Fibroblast of the aortic adventitia (primary cell): ENCODE results near the gene PIP5K1C. TPM values are rescaled to one million over a fixed set of nuclear protein-coding genes. Genes with fewer than 3 reads are reported as not detected.

Experiments used
- DNase-seq: peaks from one replicate; pipeline ENCODE4 v3.0.0-alpha.2; 2010; ENCODE audit warnings: low read depth
- H3K4me3 ChIP-seq: 2 replicates; pipeline ENCODE4 v1.5.1; 2011; ENCODE audit warnings: low read depth, mild to moderate bottlenecking, control low read depth, low read length, moderate library complexity
- total RNA-seq: library from RNA; depleted of rRNA; stranded (reverse); fragments of >200 nt; gene quantifications from 2 replicates; pipeline ENCODE4 v1.2.3, GENCODE V29; 2012; ENCODE audit warnings: low replicate concordance
- TF ChIP-seq, protein P1 (sequence below): IDR thresholded peaks from 2 replicates; pipeline ENCODE4 v1.5.1; 2011; ENCODE audit warnings: mild to moderate bottlenecking, low read length, control low read depth, inconsistent platforms; ENCODE audit not compliant: insufficient read depth

The PIP5K1C gene
- total RNA-seq, 1 donor, result 32.2 TPM

DNA sequence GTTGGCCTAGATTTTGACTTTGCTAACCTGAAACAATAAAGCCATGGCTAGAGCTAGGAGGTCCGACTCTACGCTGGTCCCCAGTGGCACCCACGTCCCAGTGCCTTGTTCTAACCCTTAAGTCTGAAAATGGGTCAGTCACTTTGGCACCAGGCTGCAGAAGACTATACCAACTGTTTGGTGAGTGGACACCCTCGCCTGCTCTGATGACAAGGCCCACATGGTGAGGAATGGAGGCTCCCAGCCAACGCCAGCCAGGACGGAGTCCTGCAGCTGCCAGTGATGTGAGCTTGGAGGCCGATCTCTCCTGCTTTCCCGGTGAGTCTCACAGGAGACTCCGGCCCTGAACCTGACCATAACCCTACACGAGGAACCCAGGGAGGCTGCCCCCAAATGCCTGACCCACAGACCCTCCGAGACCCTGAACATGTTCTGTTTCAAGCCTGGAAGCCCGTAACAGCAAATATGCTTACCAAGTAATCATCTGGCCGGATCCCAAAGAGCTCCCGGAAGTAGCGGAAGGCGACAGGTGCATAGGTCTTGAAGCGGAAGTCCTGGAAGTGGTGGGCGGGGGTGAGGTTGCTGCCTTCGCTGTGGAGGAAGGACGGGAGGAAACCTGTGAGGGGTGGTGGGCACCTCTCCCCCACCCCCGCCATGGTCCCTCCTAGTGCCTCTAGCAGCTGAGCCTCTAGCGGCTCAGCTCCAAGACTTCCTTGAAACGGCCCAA is 39.6 kb downstream of the PIP5K1C start:
- DNase-seq, result no peak
- TF ChIP-seq, protein P1, sequence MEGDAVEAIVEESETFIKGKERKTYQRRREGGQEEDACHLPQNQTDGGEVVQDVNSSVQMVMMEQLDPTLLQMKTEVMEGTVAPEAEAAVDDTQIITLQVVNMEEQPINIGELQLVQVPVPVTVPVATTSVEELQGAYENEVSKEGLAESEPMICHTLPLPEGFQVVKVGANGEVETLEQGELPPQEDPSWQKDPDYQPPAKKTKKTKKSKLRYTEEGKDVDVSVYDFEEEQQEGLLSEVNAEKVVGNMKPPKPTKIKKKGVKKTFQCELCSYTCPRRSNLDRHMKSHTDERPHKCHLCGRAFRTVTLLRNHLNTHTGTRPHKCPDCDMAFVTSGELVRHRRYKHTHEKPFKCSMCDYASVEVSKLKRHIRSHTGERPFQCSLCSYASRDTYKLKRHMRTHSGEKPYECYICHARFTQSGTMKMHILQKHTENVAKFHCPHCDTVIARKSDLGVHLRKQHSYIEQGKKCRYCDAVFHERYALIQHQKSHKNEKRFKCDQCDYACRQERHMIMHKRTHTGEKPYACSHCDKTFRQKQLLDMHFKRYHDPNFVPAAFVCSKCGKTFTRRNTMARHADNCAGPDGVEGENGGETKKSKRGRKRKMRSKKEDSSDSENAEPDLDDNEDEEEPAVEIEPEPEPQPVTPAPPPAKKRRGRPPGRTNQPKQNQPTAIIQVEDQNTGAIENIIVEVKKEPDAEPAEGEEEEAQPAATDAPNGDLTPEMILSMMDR, result no peak
- H3K4me3 ChIP-seq, result no peak overlapping the region

- DNase-seq, result no peak
- H3K4me3 ChIP-seq, result no peak overlapping the region
- TF ChIP-seq, protein P1, result no peak
Observed at GRCh38 chr19:3659746-3660112, 40.5 kb downstream of the PIP5K1C start.

- H3K4me3 ChIP-seq, result no peak overlapping the region
- DNase-seq, result no peak
- TF ChIP-seq, protein P1, result no peak
Observed at GRCh38 chr19:3658870-3659745, 41.2 kb downstream of the PIP5K1C start.

DNA sequence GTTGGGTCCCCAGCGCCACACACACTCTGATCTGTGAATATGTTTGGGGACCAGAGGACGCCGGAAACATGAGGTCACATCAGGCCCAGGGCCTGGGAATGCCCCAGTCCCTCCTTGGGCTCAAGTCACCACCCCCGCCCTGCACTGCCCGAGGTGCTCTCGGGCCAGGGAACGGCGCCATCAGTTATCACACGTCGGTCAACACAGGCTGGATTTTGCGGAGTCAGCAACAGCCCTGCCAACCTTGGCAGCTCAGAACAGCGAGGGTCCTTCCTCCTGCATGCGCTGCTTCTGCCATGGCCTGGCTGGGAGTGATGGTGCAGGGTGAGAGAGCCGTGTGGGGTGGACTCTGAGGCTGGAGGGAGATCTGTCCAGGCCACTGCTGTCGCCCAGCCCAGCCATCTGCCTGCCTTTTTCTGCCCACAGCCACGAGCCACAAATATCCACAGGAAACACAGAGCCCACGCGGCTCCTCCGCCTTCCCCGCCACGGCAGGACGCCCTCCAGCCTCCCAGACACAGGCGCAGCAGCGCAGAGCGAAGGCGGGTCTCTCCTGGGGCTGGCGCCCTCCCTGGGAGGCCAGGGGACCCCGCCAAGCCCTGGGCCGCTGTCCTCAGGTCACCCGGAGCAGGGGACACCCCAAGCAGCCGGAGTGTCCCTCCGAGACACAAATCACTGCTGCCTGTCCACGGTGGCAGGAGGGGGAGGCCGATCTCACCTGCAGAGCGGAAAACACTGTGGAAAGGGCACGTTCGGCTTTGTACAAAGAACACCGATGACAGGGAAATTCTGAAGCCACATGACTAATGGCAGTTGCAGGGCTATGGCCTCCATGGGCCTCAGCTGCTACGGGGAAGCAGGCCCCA is 42.0 kb downstream of the PIP5K1C start:
- no peak overlapping the region for H3K4me3 ChIP-seq
- TF ChIP-seq, protein P1, result no peak
- no peak for DNase-seq

- TF ChIP-seq, protein P1, result no peak
- DNase-seq, result no peak
- H3K4me3 ChIP-seq, result no peak overlapping the region
Observed at GRCh38 chr19:3657395-3657769, 42.9 kb downstream of the PIP5K1C start.

DNA sequence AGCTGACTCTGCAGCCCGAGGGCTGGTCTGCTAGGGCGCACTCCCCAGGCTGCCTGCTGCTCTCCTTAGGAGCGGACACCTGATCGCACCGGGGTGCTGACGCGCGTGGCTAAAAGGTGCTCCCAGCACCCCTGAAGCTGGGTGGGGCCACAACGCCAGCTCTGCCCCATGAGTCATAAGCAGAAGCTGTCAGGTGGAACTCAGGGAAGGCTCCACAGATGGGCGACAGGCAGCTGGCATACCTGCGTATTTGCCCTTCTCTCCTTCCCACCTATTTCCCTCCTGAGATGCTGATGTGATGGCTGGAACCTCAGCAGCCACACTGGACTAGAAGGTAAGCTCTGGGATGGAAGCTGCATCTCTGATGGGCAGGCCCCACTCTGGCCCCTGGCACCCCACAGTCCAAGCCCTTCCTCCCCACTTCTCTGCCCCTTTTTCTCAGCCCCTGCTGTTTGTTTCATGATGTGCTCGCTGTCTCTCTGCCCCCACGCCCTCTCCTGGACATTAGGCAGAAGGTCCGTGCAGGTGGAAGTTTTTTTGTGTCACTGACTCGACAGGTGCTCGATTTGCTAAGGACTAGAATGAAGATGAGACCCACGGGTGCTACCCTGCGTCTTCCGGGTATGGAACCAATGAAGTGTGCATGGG is 43.4 kb downstream of the PIP5K1C start:
- no peak for DNase-seq
- TF ChIP-seq, protein P1, result peak; percentile 3

More for the DNA sequence above, 43.4 kb downstream of the PIP5K1C start:
- H3K4me3 ChIP-seq, result no peak overlapping the region
